Calu3 (cell line): ENCODE results near the gene MAPRE3. TPM values are rescaled to one million over a fixed set of nuclear protein-coding genes. Genes with fewer than 3 reads are reported as not detected.

ENCODE experiments used
- BruUV-seq: library from RNA; stranded (reverse); fragments of 400-500 nt; replicated peaks from 2 replicates; lab custom pipeline; 2021; lab: Mats Ljungman, UMichigan
- CTCF ChIA-PET: fragments of 300-600 bp; sonication (Branson Sonifier 250); formaldehyde crosslinking; loops from one replicate; lab custom pipeline; 2022; ENCODE audit warnings: antibody characterized with exemption; lab: Charles Lee
- DNase-seq: peaks from one replicate; pipeline ENCODE4 v3.0.0; 2022
- H3K27ac Mint-ChIP-seq: one replicate; pipeline ENCODE4 v1.8.0; 2022; ENCODE audit warnings: mixed read lengths; ENCODE audit not compliant: unreplicated experiment
- H3K27me3 Mint-ChIP-seq: one replicate; pipeline ENCODE4 v1.8.0; 2022; ENCODE audit warnings: mixed read lengths; ENCODE audit not compliant: unreplicated experiment
- H3K36me3 Mint-ChIP-seq: one replicate; pipeline ENCODE4 v1.8.0; 2022; ENCODE audit warnings: mild to moderate bottlenecking, moderate library complexity, mixed read lengths; ENCODE audit not compliant: insufficient read depth, unreplicated experiment
- H3K4me1 Mint-ChIP-seq: one replicate; pipeline ENCODE4 v1.8.0; 2022; ENCODE audit warnings: mild to moderate bottlenecking, low read depth, mixed read lengths; ENCODE audit not compliant: unreplicated experiment
- H3K4me3 Mint-ChIP-seq: one replicate; pipeline ENCODE4 v1.8.0; 2022; ENCODE audit warnings: mild to moderate bottlenecking, low read depth, moderate library complexity, mixed read lengths; ENCODE audit not compliant: unreplicated experiment
- H3K9me3 Mint-ChIP-seq: one replicate; pipeline ENCODE4 v1.8.0; 2022; ENCODE audit warnings: low read depth, mixed read lengths; ENCODE audit not compliant: unreplicated experiment
- CTCF ChIP-seq: fragments of 200-600 bp; IDR thresholded peaks from one replicate; pipeline ENCODE4 v1.8.0; 2022; ENCODE audit warnings: antibody characterized with exemption; ENCODE audit not compliant: unreplicated experiment
- intact Hi-C: fragments of 100-400 bp; cut with micrococcal nuclease; formaldehyde crosslinking; loops from one replicate; pipeline ENCODE4 v1.10.0; 2022; ENCODE audit not compliant: unreplicated experiment
- total RNA-seq: library from RNA; stranded (reverse); gene quantifications from 2 replicates; pipeline ENCODE4 v1.2.3, GENCODE V29; 2022

The MAPRE3 gene
- total RNA-seq, 1 experiment from 2014 or later = 11.1 TPM

GRCh38 chr2:27042985-27043634 is 72.7 kb downstream of the MAPRE3 start:
- no peak overlapping the region for H3K27ac Mint-ChIP-seq
- no TSS peak for BruUV-seq

GRCh38 chr2:27049422-27050280 is 79.2 kb downstream of the MAPRE3 start:
- peak overlapping the region; percentile 91 for H3K4me3 Mint-ChIP-seq
- peaks cover 58% of the 10 kb centered on the region for H3K36me3 Mint-ChIP-seq
- no peaks in the 10 kb centered on the region for H3K9me3 Mint-ChIP-seq
- peaks cover 20% of the 10 kb centered on the region for H3K4me1 Mint-ChIP-seq
- TF ChIP-seq CTCF = no peak
- BruUV-seq = no TSS peak
- peaks cover 17% of the 10 kb centered on the region for H3K27me3 Mint-ChIP-seq
- CTCF ChIA-PET = interaction anchor here (0.6 to 2.1 kb wide), 8 partner anchors 10 to 1535 kb away, joined by 3 to 11 read pairs (median 6); partner anchors contain the start of genes OST4 and TMEM214
- H3K27ac Mint-ChIP-seq = peak overlapping the region; percentile 99
- intact Hi-C loops = loop anchor here (2.0 kb wide), 1 partner anchor 17 kb away; the partner anchor contains the start of gene TMEM214
- no peak for DNase-seq

More at GRCh38 chr2:27042985-27043634, 72.7 kb downstream of the MAPRE3 start:
- intact Hi-C loops = no loop called here
- H3K4me3 Mint-ChIP-seq = no peak overlapping the region
- DNase-seq = no peak
- H3K9me3 Mint-ChIP-seq = no peaks in the 10 kb centered on the region
- no peaks in the 10 kb centered on the region for H3K4me1 Mint-ChIP-seq
- peaks cover 29% of the 10 kb centered on the region for H3K36me3 Mint-ChIP-seq
- H3K27me3 Mint-ChIP-seq = no peaks in the 10 kb centered on the region
- no peak for TF ChIP-seq CTCF
- CTCF ChIA-PET = no interaction called here

GRCh38 chr2:27050281-27050995 is 80.0 kb downstream of the MAPRE3 start:
- H3K27me3 Mint-ChIP-seq = peaks cover 17% of the 10 kb centered on the region
- intact Hi-C loops = loop anchor here (2.0 kb wide), 1 partner anchor 18 kb away; the partner anchor contains the start of gene TMEM214
- CTCF ChIA-PET = interaction anchor here (0.6 to 2.1 kb wide), 9 partner anchors 11 to 1534 kb away, joined by 3 to 11 read pairs (median 6); partner anchors contain the start of genes OST4 and TMEM214
- TF ChIP-seq CTCF = peak; percentile 40
- peak overlapping the region; percentile 91 for H3K4me3 Mint-ChIP-seq
- BruUV-seq = no TSS peak
- H3K4me1 Mint-ChIP-seq = peaks cover 20% of the 10 kb centered on the region
- peak; percentile 91 for DNase-seq
- H3K36me3 Mint-ChIP-seq = peaks cover 55% of the 10 kb centered on the region
- H3K9me3 Mint-ChIP-seq = no peaks in the 10 kb centered on the region
- peak overlapping the region; percentile 99 for H3K27ac Mint-ChIP-seq
